Hepatocyte (in vitro differentiated cells): ENCODE results near the gene CLEC18C. TPM values are rescaled to one million over a fixed set of nuclear protein-coding genes. Genes with fewer than 3 reads are reported as not detected.
A peak's percentile ranks its signal among the peaks of the same experiment; 100 is the strongest.
"Not testable (repeated sequence)": the region's sequence is repeated elsewhere in the genome, so short reads cannot be mapped to it uniquely, and the experiment has no call there.

Experiments
- DNase-seq: peaks from one replicate; pipeline ENCODE4 v3.0.0-alpha.2; 2016; ENCODE audit warnings: low spot score
- H2AFZ ChIP-seq: fragments of 200-600 bp; sonication (generic); 2 replicates; pipeline ENCODE4 v1.6.0; 2016; ENCODE audit warnings: antibody characterized with exemption, mild to moderate bottlenecking
- H3K27ac ChIP-seq: fragments of 200-600 bp; sonication (generic); 2 replicates; pipeline ENCODE4 v1.5.1; 2016; ENCODE audit warnings: mild to moderate bottlenecking
- H3K27me3 ChIP-seq: fragments of 200-600 bp; sonication (generic); 2 replicates; pipeline ENCODE4 v1.6.1; 2016
- H3K36me3 ChIP-seq: fragments of 200-600 bp; sonication (generic); replicated peaks from 2 replicates; pipeline ENCODE4 v1.5.1; 2016; ENCODE audit warnings: low read depth; ENCODE audit not compliant: insufficient read depth
- H3K4me1 ChIP-seq: fragments of 200-600 bp; sonication (generic); 2 replicates; pipeline ENCODE4 v1.5.1; 2016; ENCODE audit warnings: mild to moderate bottlenecking, moderate library complexity; ENCODE audit not compliant: insufficient read depth
- H3K4me2 ChIP-seq: fragments of 200-600 bp; sonication (generic); 2 replicates; pipeline ENCODE4 v1.6.0; 2016
- H3K4me3 ChIP-seq: fragments of 200-600 bp; sonication (generic); 2 replicates; pipeline ENCODE4 v1.5.1; 2016; ENCODE audit warnings: mild to moderate bottlenecking
- H3K79me2 ChIP-seq: fragments of 200-600 bp; sonication (generic); 2 replicates; pipeline ENCODE4 v1.6.0; 2017; ENCODE audit warnings: mild to moderate bottlenecking
- H3K9me2 ChIP-seq: fragments of 200-600 bp; sonication (generic); replicated peaks from 2 replicates; pipeline ENCODE4 v1.6.0; 2017; ENCODE audit warnings: mild to moderate bottlenecking; ENCODE audit not compliant: insufficient read depth
- H3K9me3 ChIP-seq: fragments of 200-600 bp; sonication (generic); 2 replicates; pipeline ENCODE4 v1.5.1; 2016; ENCODE audit warnings: low read depth, mild to moderate bottlenecking
- H4K20me1 ChIP-seq: fragments of 200-600 bp; sonication (generic); 2 replicates; pipeline ENCODE4 v1.6.0; 2016; ENCODE audit warnings: mild to moderate bottlenecking; ENCODE audit not compliant: insufficient read depth, poor library complexity, severe bottlenecking
- CTCF ChIP-seq: fragments of 200-600 bp; sonication (generic); IDR thresholded peaks from 2 replicates; pipeline ENCODE4 v1.5.1; 2016; ENCODE audit warnings: antibody characterized with exemption, mild to moderate bottlenecking; ENCODE audit not compliant: poor library complexity
- EZH2 ChIP-seq: fragments of 200-600 bp; sonication (generic); IDR thresholded peaks from 2 replicates; pipeline ENCODE4 v1.6.1; 2016; ENCODE audit warnings: antibody characterized with exemption, mild to moderate bottlenecking, borderline replicate concordance
- EZH2phosphoT487 ChIP-seq: fragments of 200-600 bp; sonication (generic); IDR thresholded peaks from one replicate; pipeline ENCODE4 v1.6.1; 2018; ENCODE audit warnings: antibody characterized with exemption, mild to moderate bottlenecking, low read depth, moderate library complexity; ENCODE audit not compliant: unreplicated experiment, severe bottlenecking
- WGBS: methylation state at CpG from one replicate; pipeline ENCODE4 v1.1.6; 2016; ENCODE audit warnings: low lambda C conversion rate; ENCODE audit errors: missing lambda C conversion rate; 5-methylcytosine and 5-hydroxymethylcytosine counted together
- polyA plus RNA-seq: library from polyadenylated mRNA; unstranded; fragments of >200 nt; fragmentation: Nextera tagmentation; extraction: Ambion mirVana; gene quantifications from 2 replicates; pipeline ENCODE4 v1.2.1, GENCODE V29; 2016
- total RNA-seq: library from RNA; depleted of rRNA; stranded (reverse); fragments of >200 nt; gene quantifications from 2 replicates; pipeline ENCODE4 v1.2.3, GENCODE V29; 2014

The CLEC18C gene
- total and polyA plus RNA-seq, 2 experiments from 2014 or later, result not detected

GRCh38 chr16:70163596-70163995 lies 10.0 kb upstream of the CLEC18C start:
- H3K4me3 ChIP-seq, result no peak overlapping the region
- TF ChIP-seq CTCF (no peak), EZH2 (no peak), EZH2phosphoT487 (no peak)
- no peak overlapping the region for H3K4me2 ChIP-seq
- H3K36me3 ChIP-seq, result no peaks in the 10 kb centered on the region
- H3K79me2 ChIP-seq, result no peaks in the 10 kb centered on the region
- no peak for DNase-seq
- H3K9me2 ChIP-seq, result no peaks in the 10 kb centered on the region
- H3K27me3 ChIP-seq, result no peaks in the 10 kb centered on the region
- H3K4me1 ChIP-seq, result peaks cover 7% of the 10 kb centered on the region
- no peak overlapping the region for H2AFZ ChIP-seq
- H3K27ac ChIP-seq, result no peak overlapping the region
- no peaks in the 10 kb centered on the region for H4K20me1 ChIP-seq
- 91% methylated on average over 10 of the region's 10 CpGs for WGBS
- no peaks in the 10 kb centered on the region for H3K9me3 ChIP-seq

GRCh38 chr16:70166688-70167087 lies 6.9 kb upstream of the CLEC18C start:
- 38% methylated on average over 5 of the region's 10 CpGs for WGBS
- H3K27me3 ChIP-seq, H3K27ac ChIP-seq, H3K79me2 ChIP-seq, H3K9me3 ChIP-seq, H3K4me3 ChIP-seq, H4K20me1 ChIP-seq, H3K4me1 ChIP-seq, H3K4me2 ChIP-seq, H3K9me2 ChIP-seq, DNase-seq, H2AFZ ChIP-seq, H3K36me3 ChIP-seq: not testable (repeated sequence)

GRCh38 chr16:70173916-70174315 lies 329 bp downstream of the CLEC18C start:
- H3K4me2 ChIP-seq, H3K4me3 ChIP-seq, H3K9me2 ChIP-seq, H3K79me2 ChIP-seq, DNase-seq, H3K4me1 ChIP-seq, H3K36me3 ChIP-seq, H2AFZ ChIP-seq, H3K27ac ChIP-seq, H4K20me1 ChIP-seq, H3K27me3 ChIP-seq, H3K9me3 ChIP-seq: not testable (repeated sequence)
- WGBS, result 85% methylated on average over 5 of the region's 15 CpGs

GRCh38 chr16:70174387-70174932 lies 873 bp downstream of the CLEC18C start:
- H3K79me2 ChIP-seq, H3K4me2 ChIP-seq, H3K4me1 ChIP-seq, H3K4me3 ChIP-seq, H3K27ac ChIP-seq, H3K9me3 ChIP-seq, H3K9me2 ChIP-seq, H3K27me3 ChIP-seq, H2AFZ ChIP-seq, H3K36me3 ChIP-seq, DNase-seq, H4K20me1 ChIP-seq: not testable (repeated sequence)
- WGBS, result no CpG with 5 or more reads among the region's 21 CpGs

GRCh38 chr16:70187858-70188607 lies 14.4 kb downstream of the CLEC18C start:
- H3K27me3 ChIP-seq, H3K9me3 ChIP-seq, H4K20me1 ChIP-seq, H3K4me3 ChIP-seq, H3K4me1 ChIP-seq, DNase-seq, H3K79me2 ChIP-seq, H3K36me3 ChIP-seq, H3K9me2 ChIP-seq: not testable (repeated sequence)
- peak overlapping the region; percentile 60 for H2AFZ ChIP-seq
- peak overlapping the region; percentile 46 for H3K27ac ChIP-seq
- H3K4me2 ChIP-seq, result peak overlapping the region; percentile 71
- 52% methylated on average over 8 of the region's 71 CpGs for WGBS

GRCh38 chr16:70188608-70188915 lies 15.0 kb downstream of the CLEC18C start:
- H3K9me2 ChIP-seq, DNase-seq, H3K4me1 ChIP-seq, H3K4me3 ChIP-seq, H3K79me2 ChIP-seq, H3K9me3 ChIP-seq, H2AFZ ChIP-seq, H4K20me1 ChIP-seq, H3K27ac ChIP-seq, H3K36me3 ChIP-seq, H3K27me3 ChIP-seq: not testable (repeated sequence)
- H3K4me2 ChIP-seq, result peak overlapping the region; percentile 71
- WGBS, result 18% methylated on average over 6 of the region's 22 CpGs

- not testable (repeated sequence) for H4K20me1 ChIP-seq, H3K9me2 ChIP-seq, H3K4me2 ChIP-seq, H3K27me3 ChIP-seq, H3K4me1 ChIP-seq, H3K4me3 ChIP-seq, H2AFZ ChIP-seq, H3K36me3 ChIP-seq, DNase-seq, H3K79me2 ChIP-seq, H3K27ac ChIP-seq, H3K9me3 ChIP-seq
- WGBS, result no CpG with 5 or more reads among the region's 5 CpGs
Observed at GRCh38 chr16:70190574-70190973, 17.0 kb downstream of the CLEC18C start.

GRCh38 chr16:70196683-70197300 lies 23.2 kb downstream of the CLEC18C start:
- not testable (repeated sequence) for H3K9me3 ChIP-seq, H3K9me2 ChIP-seq, H3K36me3 ChIP-seq, H3K79me2 ChIP-seq, H3K4me1 ChIP-seq, H3K4me2 ChIP-seq, H2AFZ ChIP-seq, H3K27ac ChIP-seq, H4K20me1 ChIP-seq, H3K4me3 ChIP-seq, H3K27me3 ChIP-seq, DNase-seq
- WGBS, result 80% methylated on average over 8 of the region's 12 CpGs
